ENCODE measurements around the gene PPP2R5C.

Gene PPP2R5C

GRCh38 chr14:101843665-101844064 lies 82.2 kb downstream of the PPP2R5C start:
- peak; percentile 39 to 78 (median 72) for DNase-seq

DNA sequence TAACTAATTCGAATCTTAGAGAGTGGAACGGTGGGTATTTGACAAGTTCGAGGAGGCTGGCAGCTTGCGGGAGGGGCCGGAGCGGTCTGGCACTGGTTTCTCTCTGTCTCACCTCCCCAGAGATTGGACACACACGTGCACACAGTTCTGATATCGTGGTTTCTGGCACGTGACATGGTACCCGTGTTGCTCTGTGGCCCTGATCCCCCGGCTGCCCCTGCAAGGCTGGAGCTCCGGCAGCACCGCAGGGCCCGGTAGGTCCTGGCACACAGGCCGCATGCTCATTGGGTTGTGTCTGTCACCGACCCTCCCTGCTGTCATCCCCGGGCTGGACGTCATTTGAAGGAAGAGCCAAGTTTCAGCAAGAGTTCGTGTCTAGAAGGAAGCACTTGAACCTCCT lies 82.7 kb downstream of the PPP2R5C start:
- DNase-seq, result peak; percentile 27 to 40 (median 36)

GRCh38 chr14:101844751-101845150 lies 83.2 kb downstream of the PPP2R5C start:
- no peak for DNase-seq

GRCh38 chr14:101845496-101845895 lies 84.0 kb downstream of the PPP2R5C start:
- DNase-seq, result no peak

DNA sequence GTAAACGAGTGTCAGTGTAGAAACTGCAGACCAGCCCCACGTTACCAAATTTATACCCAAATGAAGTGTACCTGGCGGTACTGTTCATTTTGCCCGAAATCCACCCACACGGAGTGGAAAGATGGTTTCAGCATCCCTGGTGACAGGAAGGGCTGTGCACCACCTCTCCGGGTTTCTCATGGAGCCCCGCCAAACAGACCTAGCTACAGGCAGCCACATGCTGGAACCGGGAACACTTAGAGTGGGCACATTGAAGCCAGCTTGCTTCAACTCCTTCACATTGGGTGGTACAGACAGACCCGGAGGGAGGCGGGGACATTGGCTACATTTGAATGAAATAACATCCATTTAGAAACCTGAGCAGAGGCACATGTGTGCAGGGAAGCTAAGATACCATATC lies 84.4 kb downstream of the PPP2R5C start:
- no peak for DNase-seq

- no peak for DNase-seq
These were observed 87.6 kb downstream of the PPP2R5C start for GRCh38 chr14:101849125-101849524.

GRCh38 chr14:101849640-101850039 lies 88.1 kb downstream of the PPP2R5C start:
- DNase-seq, result peak in 3 of 4 experiments; percentile 31 to 44 (median 32)

- no peak for DNase-seq
These were observed 89.7 kb downstream of the PPP2R5C start for GRCh38 chr14:101851183-101851582.

- peak; percentile 52 to 85 (median 64) for DNase-seq
These were observed 90.4 kb downstream of the PPP2R5C start for GRCh38 chr14:101851736-101852405.

GRCh38 chr14:101852785-101853184 lies 91.3 kb downstream of the PPP2R5C start:
- no peak for DNase-seq

- DNase-seq, result peak; percentile 26 to 47 (median 36)
These were observed 92.0 kb downstream of the PPP2R5C start for GRCh38 chr14:101853455-101854018.

- DNase-seq, result peak; percentile 71 to 86 (median 82)
These were observed 92.9 kb downstream of the PPP2R5C start for GRCh38 chr14:101854366-101854765.

DNA sequence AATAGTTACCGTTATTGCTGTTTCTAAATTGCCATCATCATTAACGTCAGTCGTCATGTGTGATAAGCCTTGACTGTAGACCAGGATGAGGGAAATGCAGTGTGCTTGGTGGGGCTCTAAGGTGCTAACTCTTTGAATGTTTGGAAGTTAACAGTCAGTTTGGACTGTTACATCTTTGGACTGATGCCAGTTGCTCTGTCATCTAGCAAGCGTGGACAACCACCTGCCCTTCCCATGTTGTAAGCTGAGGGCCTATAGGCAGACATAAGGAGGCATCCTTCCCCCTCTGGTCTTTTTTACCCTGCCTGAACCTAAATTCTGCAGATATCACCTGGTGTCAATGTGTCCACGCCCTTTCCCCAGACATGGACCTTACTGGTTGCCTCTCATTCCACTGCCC lies 94.4 kb downstream of the PPP2R5C start:
- DNase-seq, result no peak

- DNase-seq, result peak in 3 of 4 experiments; percentile 22 to 75 (median 63)
These were observed 95.0 kb downstream of the PPP2R5C start for GRCh38 chr14:101856536-101856935.

DNA sequence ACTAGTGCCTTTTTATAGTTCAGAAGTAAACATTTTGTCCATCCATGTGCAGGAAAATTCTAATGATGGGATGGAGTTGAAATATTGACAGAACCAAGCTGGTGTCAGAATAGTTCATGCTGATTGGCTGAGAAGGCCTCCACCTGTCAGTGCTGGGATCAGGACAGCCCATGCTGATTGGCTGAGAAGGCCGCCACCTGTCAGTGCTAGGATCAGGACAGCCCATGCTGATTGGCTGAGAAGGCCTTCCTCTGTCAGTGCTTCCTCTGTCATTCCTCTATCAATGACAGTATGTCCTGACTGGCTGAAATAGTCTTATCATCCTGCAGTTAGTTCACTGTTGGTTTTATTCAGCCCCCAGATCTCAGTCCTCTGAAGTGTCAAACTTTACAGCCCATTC lies 95.7 kb downstream of the PPP2R5C start:
- no peak for DNase-seq

DNA sequence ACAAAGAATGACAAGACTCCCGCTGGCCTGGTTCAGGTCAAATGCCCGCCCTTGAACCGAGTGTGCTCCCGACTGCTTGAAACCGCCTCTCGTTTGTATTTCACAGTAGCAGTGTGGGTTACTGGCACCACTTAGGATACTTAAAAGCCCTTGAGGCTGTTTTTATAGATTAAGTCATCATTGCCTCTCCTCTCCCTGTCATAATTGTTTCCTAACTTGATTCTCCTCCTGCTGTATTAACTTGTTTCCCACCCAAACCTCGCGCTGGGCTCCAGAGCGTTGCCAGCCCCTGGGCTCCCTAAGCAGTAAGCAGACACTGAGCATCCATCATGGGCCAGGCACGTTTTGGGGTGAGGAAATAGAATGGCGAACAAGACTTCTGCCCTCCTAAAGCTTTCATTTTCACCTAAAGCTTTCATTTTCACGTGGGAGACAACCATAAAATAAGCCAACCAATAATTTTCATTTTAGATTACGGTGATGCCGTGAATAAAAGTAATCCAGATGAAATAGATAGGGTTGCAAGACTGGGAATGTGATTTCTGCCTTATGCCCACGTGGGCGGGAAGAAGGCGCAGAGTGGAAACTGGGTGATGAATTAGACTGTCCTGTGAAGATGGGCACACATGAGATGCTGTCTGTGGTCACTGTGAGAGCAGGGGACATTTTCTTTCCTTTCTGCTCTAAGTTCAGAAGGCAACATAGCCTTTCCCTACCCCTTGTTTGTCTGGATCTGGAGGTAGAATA lies 97.5 kb downstream of the PPP2R5C start:
- no peak for DNase-seq

- no peak for DNase-seq
These were observed 98.0 kb downstream of the PPP2R5C start for GRCh38 chr14:101859538-101859902.

DNA sequence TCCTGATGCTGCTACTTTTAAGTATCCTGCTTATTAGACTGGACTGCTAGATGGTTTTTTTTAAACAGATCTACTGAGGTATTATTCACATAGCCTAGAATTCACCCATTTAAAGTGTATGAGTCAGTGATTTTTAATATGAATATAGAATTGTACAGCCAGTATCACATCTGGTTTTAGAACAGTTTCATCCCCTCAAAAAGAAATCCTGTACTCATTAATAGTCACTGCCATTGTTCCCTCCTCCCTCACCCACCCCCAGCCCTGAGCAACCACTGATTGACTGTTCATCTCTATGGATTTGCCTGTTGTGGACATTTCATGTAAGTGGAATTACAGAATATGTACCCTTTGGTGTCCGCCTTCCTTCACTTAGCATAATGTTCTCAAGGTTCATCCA lies 98.4 kb downstream of the PPP2R5C start:
- DNase-seq, result no peak

- no peak for DNase-seq
These were observed 100.0 kb downstream of the PPP2R5C start for GRCh38 chr14:101861464-101861863.

DNA sequence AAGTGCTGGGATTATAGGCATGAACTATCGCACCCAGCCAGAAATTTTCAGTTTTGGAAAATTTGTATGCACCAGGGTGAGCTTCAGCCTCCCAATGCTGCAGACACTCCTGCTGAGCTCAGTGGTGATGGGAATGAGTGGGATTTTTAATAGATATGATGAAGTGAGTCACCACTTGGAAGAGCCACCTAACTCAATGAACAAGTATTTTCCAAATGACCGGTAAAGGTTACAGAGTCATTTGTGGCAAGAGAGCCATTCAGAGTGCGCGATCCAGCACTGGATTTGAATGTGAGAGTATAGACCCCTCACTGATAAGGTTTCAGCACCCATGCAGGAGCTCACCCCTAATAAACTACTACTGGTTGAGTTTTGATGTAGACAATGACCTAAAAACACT lies 100.7 kb downstream of the PPP2R5C start:
- no peak for DNase-seq

GRCh38 chr14:101862711-101863110 lies 101.2 kb downstream of the PPP2R5C start:
- no peak for DNase-seq

- no peak for DNase-seq
These were observed 103.8 kb downstream of the PPP2R5C start for GRCh38 chr14:101865288-101865687.

DNA sequence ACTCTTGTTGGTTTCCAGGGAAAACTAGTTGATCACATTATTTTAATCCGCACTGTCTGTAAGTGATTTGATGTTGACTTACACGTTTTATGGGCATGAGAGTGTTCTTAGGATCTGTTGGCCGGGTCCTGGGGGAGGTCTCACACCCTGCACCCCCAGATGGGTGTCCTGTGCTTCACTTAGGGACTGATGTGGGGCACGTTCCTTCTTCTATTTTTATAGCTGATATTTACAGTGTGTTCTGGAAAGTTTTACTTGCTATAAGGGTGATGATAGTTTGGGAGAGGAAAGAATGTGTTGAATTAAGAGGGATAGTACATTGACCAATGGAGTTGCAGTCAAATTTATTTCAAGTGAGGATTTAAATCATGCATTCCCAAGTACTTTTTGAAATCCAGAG lies 106.3 kb downstream of the PPP2R5C start:
- DNase-seq, result no peak

DNA sequence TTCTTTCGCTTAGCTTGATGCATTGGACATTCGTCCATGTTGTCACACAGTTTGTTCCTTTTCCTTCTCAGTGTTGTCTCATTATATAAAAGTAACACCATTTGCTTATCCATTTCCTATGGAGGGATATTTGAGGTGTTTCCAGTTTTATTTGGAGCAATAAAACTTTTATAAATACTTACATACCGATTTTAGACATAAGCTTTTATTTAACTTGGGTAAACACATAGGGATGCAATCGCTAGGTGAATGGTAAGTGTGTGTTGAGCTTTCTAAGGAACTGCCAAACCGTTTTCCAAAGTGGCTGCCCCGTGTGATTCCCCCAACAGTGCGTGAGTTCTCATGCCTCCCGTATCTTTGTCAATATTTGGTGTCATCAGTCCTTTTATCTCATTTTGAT lies 107.7 kb downstream of the PPP2R5C start:
- no peak for DNase-seq
